Smooth muscle cell of the pulmonary artery (primary cell): Measurements from ENCODE around the gene FOXD1. TPM values are rescaled to one million over a fixed set of nuclear protein-coding genes. Genes with fewer than 3 reads are reported as not detected.

Source experiments
- total RNA-seq: library from RNA; depleted of rRNA; stranded (reverse); fragments of >200 nt; gene quantifications from 2 replicates; pipeline ENCODE4 v1.2.3, GENCODE V29; 2014

Gene FOXD1
- total RNA-seq = 6.8 and 12.7 TPM in 2 replicates

DNA sequence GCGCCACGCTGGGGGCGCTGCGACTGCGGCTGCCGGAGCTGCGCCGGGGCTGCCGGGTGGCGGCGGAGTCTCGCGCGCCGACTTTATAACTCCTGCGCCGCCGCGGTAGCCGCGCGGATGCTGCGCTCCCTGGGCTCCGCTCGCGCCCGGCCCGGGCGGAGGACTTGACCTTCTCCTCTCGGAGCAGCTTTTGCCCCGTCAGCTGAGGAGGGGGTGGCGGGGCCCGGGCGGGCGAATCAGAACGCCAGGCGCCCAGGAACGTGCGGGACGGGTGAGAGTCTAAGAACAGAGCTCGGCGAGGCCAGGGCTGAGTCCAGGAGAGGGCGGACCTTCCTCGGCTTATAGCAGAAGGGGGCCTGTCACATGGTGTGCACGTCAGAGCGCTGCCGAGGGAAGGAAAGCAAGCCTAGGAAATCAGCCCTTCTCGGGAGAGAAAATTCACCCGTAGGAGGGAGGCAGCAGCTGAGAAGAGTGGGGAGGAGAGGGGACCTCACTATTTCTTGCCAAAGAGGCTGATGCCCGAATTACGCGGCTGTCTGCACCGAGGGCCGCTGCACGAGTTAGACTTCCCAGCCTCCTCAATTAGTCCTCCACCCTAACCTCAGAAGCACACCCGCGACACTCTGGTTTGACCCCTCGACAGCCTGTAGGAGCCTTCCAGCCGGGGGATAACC is at the start of gene FOXD1:
Gene FOXD1, minus strand, starts transcription at position 315 of the 674 bp plus-strand sequence. CDS start 415 bp downstream, outside the sequence.

Other genes with a start within 250 kb of the FOXD1 start
- 175 and 208 TPM in 2 replicates for gene BTF3, start 49.7 kb upstream of the FOXD1 start, total RNA-seq
- 15.2 and 18.2 TPM in 2 replicates for gene ANKRA2, start 116.9 kb upstream of the FOXD1 start, total RNA-seq
- gene UTP15, start 117.0 kb upstream of the FOXD1 start, total RNA-seq = 10.2 and 16.0 TPM in 2 replicates
- gene ARHGEF28, start 177.4 kb upstream of the FOXD1 start, total RNA-seq = 6.1 and 50.8 TPM in 2 replicates